Measurements from ENCODE around the gene TGM6. TPM values are rescaled to one million over a fixed set of nuclear protein-coding genes. Genes with fewer than 3 reads are reported as not detected.

The TGM6 gene
- total RNA-seq, 1 experiment from 2014 or later, result not detected

DNA sequence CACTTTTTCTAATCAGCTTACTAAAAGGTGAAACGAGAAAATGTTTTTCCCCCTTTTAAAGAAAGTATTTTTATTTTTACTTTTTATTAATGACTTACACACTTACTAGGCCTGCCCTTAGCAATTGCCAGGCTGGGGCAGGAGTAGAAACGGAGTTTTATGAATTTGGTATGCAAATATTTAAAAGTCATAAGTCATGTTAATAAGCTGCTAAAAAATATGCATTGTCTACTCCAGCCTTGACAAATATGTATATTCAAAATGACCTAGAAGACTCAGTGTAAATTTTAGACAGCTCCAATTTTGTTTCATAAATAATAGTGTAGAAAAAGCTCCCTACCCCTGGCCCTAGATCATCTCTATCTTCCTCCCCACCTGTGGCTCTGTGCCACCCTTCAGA, 17.5 kb upstream of the TGM6 start:
- H3K9me3 Mint-ChIP-seq, result peaks cover 29% of the 10 kb centered on the region
- peaks cover 16% of the 10 kb centered on the region for H3K36me3 Mint-ChIP-seq
- no peak overlapping the region for H3K27ac Mint-ChIP-seq
- H3K4me3 Mint-ChIP-seq, result no peak overlapping the region
- H3K27me3 Mint-ChIP-seq (ENCODE audit: low read depth), result no peaks in the 10 kb centered on the region
- ChIA-PET POLR2A (no interaction called here), CTCF (interaction anchor here (1.3 to 1.5 kb wide), 3 partner anchors 24 to 156 kb away, joined by 4 to 7 read pairs (median 6); no protein-coding TSS in a partner anchor)
- no peak for DNase-seq (ENCODE audit: low spot score)
- ATAC-seq, result no peak
- TF ChIP-seq NR2C2 (CRISPR knock-in tag; IDR thresholded peaks at IDR 0.05), result no peak
- TF ChIP-seq, protein P1, sequence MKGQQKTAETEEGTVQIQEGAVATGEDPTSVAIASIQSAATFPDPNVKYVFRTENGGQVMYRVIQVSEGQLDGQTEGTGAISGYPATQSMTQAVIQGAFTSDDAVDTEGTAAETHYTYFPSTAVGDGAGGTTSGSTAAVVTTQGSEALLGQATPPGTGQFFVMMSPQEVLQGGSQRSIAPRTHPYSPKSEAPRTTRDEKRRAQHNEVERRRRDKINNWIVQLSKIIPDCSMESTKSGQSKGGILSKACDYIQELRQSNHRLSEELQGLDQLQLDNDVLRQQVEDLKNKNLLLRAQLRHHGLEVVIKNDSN (CRISPR knock-in tag; IDR thresholded peaks at IDR 0.05), result no peak
- H3K4me1 Mint-ChIP-seq, result peaks cover 6% of the 10 kb centered on the region; the same call in 1 of the 2 replicates

DNA sequence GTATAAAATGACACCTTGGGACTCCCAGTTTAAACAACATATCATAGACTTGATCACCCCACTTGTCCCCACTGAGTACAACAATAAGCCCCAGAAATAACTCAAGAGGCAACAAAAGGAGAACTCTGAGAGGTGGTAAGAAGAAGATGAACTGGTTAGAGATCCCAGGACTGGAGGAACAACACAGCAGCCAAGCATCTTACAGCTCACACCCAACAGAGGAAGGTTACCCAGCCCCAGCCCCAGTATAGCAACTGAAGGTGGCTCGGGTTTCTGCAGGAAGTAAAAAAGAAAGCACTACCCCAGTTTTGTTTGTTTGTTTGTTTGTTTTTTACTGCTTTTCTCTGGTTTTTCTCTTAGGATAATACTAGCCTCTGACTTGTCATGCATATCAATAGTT, 17.1 kb upstream of the TGM6 start:
- Mint-ChIP-seq H3K27ac (no peak overlapping the region), H3K4me1 (peaks cover 6% of the 10 kb centered on the region; the same call in 1 of the 2 replicates), H3K27me3 (ENCODE audit: low read depth) (no peaks in the 10 kb centered on the region), H3K36me3 (peaks cover 16% of the 10 kb centered on the region), H3K9me3 (peaks cover 29% of the 10 kb centered on the region), H3K4me3 (no peak overlapping the region)
- ATAC-seq (peak; percentile 48; the same call in 1 of the 2 replicates), DNase-seq (ENCODE audit: low spot score) (no peak)
- ChIA-PET CTCF (interaction anchor here (1.3 to 1.5 kb wide), 3 partner anchors 24 to 156 kb away, joined by 4 to 7 read pairs (median 6); no protein-coding TSS in a partner anchor), POLR2A (no interaction called here)
- no peak for TF ChIP-seq ZNF423 (CRISPR knock-in tag; IDR thresholded peaks at IDR 0.05)
- no peak for TF ChIP-seq SP1 (CRISPR knock-in tag; conservative IDR thresholded peaks at IDR 0.05)
- no peak for TF ChIP-seq ZNF396 (CRISPR knock-in tag; IDR thresholded peaks at IDR 0.05; ENCODE audit: borderline replicate concordance)
- TF ChIP-seq ATF1 (CRISPR knock-in tag; IDR thresholded peaks at IDR 0.05), result no peak
- TF ChIP-seq, protein P2, sequence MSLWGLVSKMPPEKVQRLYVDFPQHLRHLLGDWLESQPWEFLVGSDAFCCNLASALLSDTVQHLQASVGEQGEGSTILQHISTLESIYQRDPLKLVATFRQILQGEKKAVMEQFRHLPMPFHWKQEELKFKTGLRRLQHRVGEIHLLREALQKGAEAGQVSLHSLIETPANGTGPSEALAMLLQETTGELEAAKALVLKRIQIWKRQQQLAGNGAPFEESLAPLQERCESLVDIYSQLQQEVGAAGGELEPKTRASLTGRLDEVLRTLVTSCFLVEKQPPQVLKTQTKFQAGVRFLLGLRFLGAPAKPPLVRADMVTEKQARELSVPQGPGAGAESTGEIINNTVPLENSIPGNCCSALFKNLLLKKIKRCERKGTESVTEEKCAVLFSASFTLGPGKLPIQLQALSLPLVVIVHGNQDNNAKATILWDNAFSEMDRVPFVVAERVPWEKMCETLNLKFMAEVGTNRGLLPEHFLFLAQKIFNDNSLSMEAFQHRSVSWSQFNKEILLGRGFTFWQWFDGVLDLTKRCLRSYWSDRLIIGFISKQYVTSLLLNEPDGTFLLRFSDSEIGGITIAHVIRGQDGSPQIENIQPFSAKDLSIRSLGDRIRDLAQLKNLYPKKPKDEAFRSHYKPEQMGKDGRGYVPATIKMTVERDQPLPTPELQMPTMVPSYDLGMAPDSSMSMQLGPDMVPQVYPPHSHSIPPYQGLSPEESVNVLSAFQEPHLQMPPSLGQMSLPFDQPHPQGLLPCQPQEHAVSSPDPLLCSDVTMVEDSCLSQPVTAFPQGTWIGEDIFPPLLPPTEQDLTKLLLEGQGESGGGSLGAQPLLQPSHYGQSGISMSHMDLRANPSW (CRISPR knock-in tag; conservative IDR thresholded peaks at IDR 0.05; ENCODE audit: low read depth), result no peak
- TF ChIP-seq ZNF232 (CRISPR knock-in tag; IDR thresholded peaks at IDR 0.05), result no peak
- TF ChIP-seq FOXP1 (CRISPR knock-in tag; IDR thresholded peaks at IDR 0.05; ENCODE audit: borderline replicate concordance), result no peak
- no peak for TF ChIP-seq ETV6 (CRISPR knock-in tag; IDR thresholded peaks at IDR 0.05)
- no peak for TF ChIP-seq KAT7 (CRISPR knock-in tag; IDR thresholded peaks at IDR 0.05; ENCODE audit: borderline replicate concordance)
- no peak for TF ChIP-seq JAZF1 (CRISPR knock-in tag; IDR thresholded peaks at IDR 0.05)

DNA sequence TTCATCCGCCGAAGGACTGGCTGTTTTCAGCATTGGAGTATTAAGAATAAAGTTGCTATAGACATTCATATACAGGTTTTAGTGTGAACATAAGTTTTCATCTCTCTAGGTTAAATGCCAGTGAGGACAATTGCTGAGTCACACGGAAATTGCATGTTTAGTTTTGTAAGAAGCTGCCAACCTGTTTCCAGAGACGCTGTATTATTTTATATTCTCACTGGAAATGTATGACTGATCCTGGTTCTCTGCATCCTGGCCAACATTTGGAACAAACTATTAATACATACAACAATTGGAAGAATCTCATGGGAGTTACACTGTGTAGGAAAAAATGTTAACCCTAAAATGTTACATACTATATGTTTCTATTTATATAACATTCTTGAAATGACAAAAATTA, 16.7 kb upstream of the TGM6 start:
- ATAC-seq (no peak), DNase-seq (ENCODE audit: low spot score) (no peak)
- H3K36me3 Mint-ChIP-seq, result peaks cover 16% of the 10 kb centered on the region
- CTCF ChIA-PET, result interaction anchor here (1.3 to 1.4 kb wide), 2 partner anchors 23 to 88 kb away, joined by 4 to 6 read pairs; no protein-coding TSS in a partner anchor
- TF ChIP-seq, protein P3, sequence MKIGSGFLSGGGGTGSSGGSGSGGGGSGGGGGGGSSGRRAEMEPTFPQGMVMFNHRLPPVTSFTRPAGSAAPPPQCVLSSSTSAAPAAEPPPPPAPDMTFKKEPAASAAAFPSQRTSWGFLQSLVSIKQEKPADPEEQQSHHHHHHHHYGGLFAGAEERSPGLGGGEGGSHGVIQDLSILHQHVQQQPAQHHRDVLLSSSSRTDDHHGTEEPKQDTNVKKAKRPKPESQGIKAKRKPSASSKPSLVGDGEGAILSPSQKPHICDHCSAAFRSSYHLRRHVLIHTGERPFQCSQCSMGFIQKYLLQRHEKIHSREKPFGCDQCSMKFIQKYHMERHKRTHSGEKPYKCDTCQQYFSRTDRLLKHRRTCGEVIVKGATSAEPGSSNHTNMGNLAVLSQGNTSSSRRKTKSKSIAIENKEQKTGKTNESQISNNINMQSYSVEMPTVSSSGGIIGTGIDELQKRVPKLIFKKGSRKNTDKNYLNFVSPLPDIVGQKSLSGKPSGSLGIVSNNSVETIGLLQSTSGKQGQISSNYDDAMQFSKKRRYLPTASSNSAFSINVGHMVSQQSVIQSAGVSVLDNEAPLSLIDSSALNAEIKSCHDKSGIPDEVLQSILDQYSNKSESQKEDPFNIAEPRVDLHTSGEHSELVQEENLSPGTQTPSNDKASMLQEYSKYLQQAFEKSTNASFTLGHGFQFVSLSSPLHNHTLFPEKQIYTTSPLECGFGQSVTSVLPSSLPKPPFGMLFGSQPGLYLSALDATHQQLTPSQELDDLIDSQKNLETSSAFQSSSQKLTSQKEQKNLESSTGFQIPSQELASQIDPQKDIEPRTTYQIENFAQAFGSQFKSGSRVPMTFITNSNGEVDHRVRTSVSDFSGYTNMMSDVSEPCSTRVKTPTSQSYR (CRISPR knock-in tag; IDR thresholded peaks at IDR 0.05), result no peak
- TF ChIP-seq ETV6 (CRISPR knock-in tag; IDR thresholded peaks at IDR 0.05), result no peak
- no peak overlapping the region for H3K4me3 Mint-ChIP-seq
- peaks cover 27% of the 10 kb centered on the region for H3K9me3 Mint-ChIP-seq
- POLR2A ChIA-PET, result no interaction called here
- peaks cover 6% of the 10 kb centered on the region; the same call in 1 of the 2 replicates for H3K4me1 Mint-ChIP-seq
- H3K27ac Mint-ChIP-seq, result no peak overlapping the region
- no peaks in the 10 kb centered on the region for H3K27me3 Mint-ChIP-seq (ENCODE audit: low read depth)

DNA sequence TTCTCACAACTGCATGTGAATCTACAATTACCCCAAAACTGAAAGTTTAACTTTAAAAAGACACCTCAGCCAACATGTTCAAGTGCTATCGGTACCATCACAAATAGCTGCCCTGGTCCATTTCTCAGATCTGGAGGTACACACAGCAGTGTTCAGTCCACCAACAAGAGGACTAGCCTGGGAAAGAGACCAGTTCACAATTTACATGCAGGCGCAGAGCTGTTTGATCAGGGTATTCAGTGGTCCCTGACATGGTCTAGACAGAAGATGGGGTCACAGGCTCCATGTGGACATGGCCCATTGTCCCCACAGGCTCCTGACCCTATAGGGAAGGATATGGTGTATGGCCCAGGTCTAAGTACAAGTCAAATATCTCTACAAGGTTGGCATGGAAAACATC, 15.6 kb upstream of the TGM6 start:
- no peaks in the 10 kb centered on the region for H3K27me3 Mint-ChIP-seq (ENCODE audit: low read depth)
- peaks cover 18% of the 10 kb centered on the region for H3K9me3 Mint-ChIP-seq
- H3K4me1 Mint-ChIP-seq, result peaks cover 6% of the 10 kb centered on the region; the same call in 1 of the 2 replicates
- H3K36me3 Mint-ChIP-seq, result peaks cover 16% of the 10 kb centered on the region
- no peak for DNase-seq (ENCODE audit: low spot score)
- TF ChIP-seq, protein P4, sequence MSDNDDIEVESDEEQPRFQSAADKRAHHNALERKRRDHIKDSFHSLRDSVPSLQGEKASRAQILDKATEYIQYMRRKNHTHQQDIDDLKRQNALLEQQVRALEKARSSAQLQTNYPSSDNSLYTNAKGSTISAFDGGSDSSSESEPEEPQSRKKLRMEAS (CRISPR knock-in tag; IDR thresholded peaks at IDR 0.05), result no peak
- no peak for TF ChIP-seq ELF4 (CRISPR knock-in tag; IDR thresholded peaks at IDR 0.05; ENCODE audit: low read depth)
- TF ChIP-seq, protein P5, sequence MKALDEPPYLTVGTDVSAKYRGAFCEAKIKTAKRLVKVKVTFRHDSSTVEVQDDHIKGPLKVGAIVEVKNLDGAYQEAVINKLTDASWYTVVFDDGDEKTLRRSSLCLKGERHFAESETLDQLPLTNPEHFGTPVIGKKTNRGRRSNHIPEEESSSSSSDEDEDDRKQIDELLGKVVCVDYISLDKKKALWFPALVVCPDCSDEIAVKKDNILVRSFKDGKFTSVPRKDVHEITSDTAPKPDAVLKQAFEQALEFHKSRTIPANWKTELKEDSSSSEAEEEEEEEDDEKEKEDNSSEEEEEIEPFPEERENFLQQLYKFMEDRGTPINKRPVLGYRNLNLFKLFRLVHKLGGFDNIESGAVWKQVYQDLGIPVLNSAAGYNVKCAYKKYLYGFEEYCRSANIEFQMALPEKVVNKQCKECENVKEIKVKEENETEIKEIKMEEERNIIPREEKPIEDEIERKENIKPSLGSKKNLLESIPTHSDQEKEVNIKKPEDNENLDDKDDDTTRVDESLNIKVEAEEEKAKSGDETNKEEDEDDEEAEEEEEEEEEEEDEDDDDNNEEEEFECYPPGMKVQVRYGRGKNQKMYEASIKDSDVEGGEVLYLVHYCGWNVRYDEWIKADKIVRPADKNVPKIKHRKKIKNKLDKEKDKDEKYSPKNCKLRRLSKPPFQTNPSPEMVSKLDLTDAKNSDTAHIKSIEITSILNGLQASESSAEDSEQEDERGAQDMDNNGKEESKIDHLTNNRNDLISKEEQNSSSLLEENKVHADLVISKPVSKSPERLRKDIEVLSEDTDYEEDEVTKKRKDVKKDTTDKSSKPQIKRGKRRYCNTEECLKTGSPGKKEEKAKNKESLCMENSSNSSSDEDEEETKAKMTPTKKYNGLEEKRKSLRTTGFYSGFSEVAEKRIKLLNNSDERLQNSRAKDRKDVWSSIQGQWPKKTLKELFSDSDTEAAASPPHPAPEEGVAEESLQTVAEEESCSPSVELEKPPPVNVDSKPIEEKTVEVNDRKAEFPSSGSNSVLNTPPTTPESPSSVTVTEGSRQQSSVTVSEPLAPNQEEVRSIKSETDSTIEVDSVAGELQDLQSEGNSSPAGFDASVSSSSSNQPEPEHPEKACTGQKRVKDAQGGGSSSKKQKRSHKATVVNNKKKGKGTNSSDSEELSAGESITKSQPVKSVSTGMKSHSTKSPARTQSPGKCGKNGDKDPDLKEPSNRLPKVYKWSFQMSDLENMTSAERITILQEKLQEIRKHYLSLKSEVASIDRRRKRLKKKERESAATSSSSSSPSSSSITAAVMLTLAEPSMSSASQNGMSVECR (CRISPR knock-in tag; IDR thresholded peaks at IDR 0.05; ENCODE audit: borderline replicate concordance), result no peak
- CTCF ChIA-PET, result interaction anchor here (1.0 to 1.7 kb wide), 2 partner anchors 22 to 157 kb away, joined by 3 to 5 read pairs; no protein-coding TSS in a partner anchor
- H3K27ac Mint-ChIP-seq, result no peak overlapping the region
- ATAC-seq, result no peak
- POLR2A ChIA-PET, result no interaction called here
- no peak overlapping the region for H3K4me3 Mint-ChIP-seq

Data from WTC11 (cell line).